Endothelial cell of umbilical vein (primary cell): ENCODE measurements around the gene FZR1. TPM values are rescaled to one million over a fixed set of nuclear protein-coding genes. Genes with fewer than 3 reads are reported as not detected.

Experiments used
- BruUV-seq: library from RNA; stranded (reverse); fragments of 400-500 nt; replicated peaks from 2 replicates; lab custom pipeline; 2021; lab: Mats Ljungman, UMichigan
- CTCF ChIA-PET: fragments of 300-600, 350-600 bp; sonication (Branson Sonifier 250); formaldehyde crosslinking; loops from one replicate; lab custom pipeline; 2021; ENCODE audit warnings: antibody characterized with exemption, inconsistent platforms; lab: Charles Lee
- POLR2A ChIA-PET: fragments of 300-600, 350-600 bp; sonication (Branson Sonifier 250); formaldehyde crosslinking; loops from one replicate; lab custom pipeline; 2021; ENCODE audit warnings: antibody characterized with exemption, inconsistent platforms; lab: Charles Lee
- DNase-seq: peaks from one replicate; pipeline ENCODE4 v3.0.0-alpha.2; 2011; ENCODE audit warnings: low read depth, low spot score
- FAIRE-seq: peaks from 2 replicates; lab custom pipeline; 2011; peaks lifted over from hg19 to GRCh38; lab: Jason Lieb, UNC
- H2AFZ ChIP-seq: 2 replicates; pipeline ENCODE4 v1.6.0; 2012; ENCODE audit warnings: low read depth, low read length, control low read depth, inconsistent platforms
- H3K27ac ChIP-seq: 2 replicates; pipeline ENCODE4 v1.5.1; 2011; ENCODE audit warnings: low read depth, mild to moderate bottlenecking, control low read depth, low read length, moderate library complexity; ENCODE audit not compliant: insufficient read depth
- H3K27me3 ChIP-seq, 2 experiments: 2 replicates each; pipeline versions ENCODE4 v1.6.0 to v1.6.1; 2011; ENCODE audit warnings: low read length in 2 of 2, mixed read lengths in 1 of 2; ENCODE audit not compliant: control insufficient read depth in 2 of 2, insufficient read depth in 2 of 2
- H3K36me3 ChIP-seq, 2 experiments: 2 replicates in 1 of 2; 3 replicates in 1 of 2; pipeline ENCODE4 v1.5.1; 2011; ENCODE audit warnings: low read length in 2 of 2, mild to moderate bottlenecking in 1 of 2, moderate library complexity in 1 of 2; ENCODE audit not compliant: control insufficient read depth in 2 of 2, insufficient read depth in 2 of 2; ENCODE audit errors: extremely low read depth in 1 of 2
- H3K4me1 ChIP-seq: 3 replicates; pipeline ENCODE4 v1.5.1; 2011; ENCODE audit warnings: mild to moderate bottlenecking, low read length; ENCODE audit not compliant: control insufficient read depth, insufficient read depth; ENCODE audit errors: extremely low read depth
- H3K4me2 ChIP-seq: 2 replicates; pipeline ENCODE4 v1.6.1; 2011; ENCODE audit warnings: low read length, control low read depth, mixed read lengths; ENCODE audit not compliant: insufficient read depth
- H3K4me3 ChIP-seq, 3 experiments: fragments of 200-600 bp in 1 of 3; sonication (generic), shearing (Covaris generic) in 1 of 3; replicated peaks in 1 of 3; 2 replicates each; pipeline ENCODE4 v1.5.1; 2011 to 2016; ENCODE audit warnings: control low read depth in 3 of 3, low read length in 3 of 3, mild to moderate bottlenecking in 2 of 3, inconsistent platforms in 1 of 3, low read depth in 1 of 3, moderate library complexity in 1 of 3; ENCODE audit not compliant: insufficient read depth in 1 of 3
- H3K79me2 ChIP-seq: 2 replicates; pipeline ENCODE4 v1.6.0; 2012; ENCODE audit warnings: low read length, inconsistent platforms; ENCODE audit not compliant: control insufficient read depth, insufficient read depth
- H3K9ac ChIP-seq: replicated peaks from 2 replicates; pipeline ENCODE3; 2011; ENCODE audit warnings: low read length, control low read depth; ENCODE audit not compliant: insufficient read depth; ENCODE audit errors: extremely low read depth
- H3K9me1 ChIP-seq: replicated peaks from 3 replicates; pipeline ENCODE4 v1.6.0; 2011; ENCODE audit warnings: mild to moderate bottlenecking, low read length; ENCODE audit not compliant: control insufficient read depth, insufficient read depth; ENCODE audit errors: extremely low read depth
- H3K9me3 ChIP-seq: replicated peaks from 2 replicates; pipeline ENCODE4 v1.5.1; 2012; ENCODE audit warnings: low read length, inconsistent platforms; ENCODE audit not compliant: control insufficient read depth, insufficient read depth
- H4K20me1 ChIP-seq: replicated peaks from 2 replicates; pipeline ENCODE3; 2011; ENCODE audit warnings: mild to moderate bottlenecking, low read length; ENCODE audit not compliant: control insufficient read depth, insufficient read depth; ENCODE audit errors: extremely low read depth
- EZH2 ChIP-seq: IDR thresholded peaks from 2 replicates; pipeline ENCODE4 v1.6.1; 2012; ENCODE audit warnings: borderline replicate concordance, low read depth, mild to moderate bottlenecking, moderate library complexity, low read length, inconsistent platforms; ENCODE audit not compliant: severe bottlenecking
- FOS ChIP-seq: IDR thresholded peaks from 2 replicates; pipeline ENCODE4 v1.6.1; 2011; ENCODE audit warnings: mild to moderate bottlenecking, low read length, moderate library complexity, borderline replicate concordance; ENCODE audit not compliant: insufficient read depth
- GATA2 ChIP-seq: IDR thresholded peaks from 2 replicates; pipeline ENCODE4 v1.7.0; 2011; ENCODE audit warnings: low read depth, mild to moderate bottlenecking, moderate library complexity, mixed read lengths, low read length; ENCODE audit not compliant: insufficient read length, insufficient read depth
- JUN ChIP-seq: IDR thresholded peaks from 2 replicates; pipeline ENCODE4 v1.6.1; 2011; ENCODE audit warnings: borderline replicate concordance, low read depth; ENCODE audit not compliant: insufficient read length, insufficient read depth
- MYC ChIP-seq: IDR thresholded peaks from one replicate; pipeline ENCODE4 v1.6.1; 2011; ENCODE audit warnings: mild to moderate bottlenecking, low read depth, low read length
- POLR2A ChIP-seq: IDR thresholded peaks from 2 replicates; pipeline ENCODE4 v1.6.1; 2012; ENCODE audit warnings: low read depth, mild to moderate bottlenecking, control low read depth, low read length
- POLR2AphosphoS5 ChIP-seq: IDR thresholded peaks from 2 replicates; pipeline ENCODE4 v1.6.1; 2012; ENCODE audit warnings: low read depth, mild to moderate bottlenecking, control low read depth, low read length, moderate library complexity; ENCODE audit not compliant: insufficient read depth
- dilution Hi-C: fragments of 300-500 bp; cut with MboI; formaldehyde crosslinking; loops from one replicate; pipeline ENCODE4 v1.15.0; 2019; ENCODE audit warnings: low sequenced_read_pairs; ENCODE audit not compliant: extremely low pct_ligation_motif_present
- intact Hi-C: fragments of 100-400 bp; cut with micrococcal nuclease; formaldehyde crosslinking; loops from one replicate; pipeline ENCODE4 v1.10.0; 2022
- polyA plus RNA-seq, 4 experiments: library from polyadenylated mRNA; depleted of rRNA in 3 of 4; stranded (reverse) in 3 of 4; unstranded in 1 of 4; fragments of >200 nt; gene quantifications; 2 replicates each; pipeline versions ENCODE4 v1.2.1 to v1.2.3, GENCODE V29; 2011 to 2012; ENCODE audit warnings: missing spikeins in 1 of 4
- total RNA-seq: library from RNA; stranded (reverse); gene quantifications from 2 replicates; pipeline ENCODE4 v1.2.3, GENCODE V29; 2021
- TF ChIP-seq, protein P1 (sequence below): IDR thresholded peaks from 2 replicates; pipeline ENCODE4 v1.6.1; 2011; ENCODE audit not compliant: insufficient read depth, insufficient read length
- TF ChIP-seq, protein P2 (sequence below), 2 donors: IDR thresholded peaks; 1 replicate in 1 of 2; 2 replicates in 1 of 2; pipeline ENCODE4 v1.5.1; 2011; ENCODE audit warnings: low read length in 2 of 2, mild to moderate bottlenecking in 2 of 2, moderate library complexity in 2 of 2, control low read depth in 1 of 2, inconsistent platforms in 1 of 2, low read depth in 1 of 2; ENCODE audit not compliant: insufficient read depth in 1 of 2; ENCODE audit errors: extremely low read depth in 1 of 2

FZR1 gene
- total and polyA plus RNA-seq, 2 donors (not counting 3 experiments of a cell fraction or from before 2014, with no cell fraction given), result 35.9 to 60.4 TPM

GRCh38 chr19:3533033-3533432, 26.9 kb downstream of the FZR1 start:
- ChIA-PET CTCF (no interaction called here), POLR2A (no interaction called here)
- Histone ChIP-seq H2AFZ (no peak overlapping the region), H3K4me2 (no peak overlapping the region), H3K79me2 (no peaks in the 10 kb centered on the region), H4K20me1 (no peaks in the 10 kb centered on the region), H3K36me3 (peaks cover 9 to 46% of the 10 kb centered on the region in 2 experiments), H3K27me3 (no peaks in the 10 kb centered on the region), H3K9ac (no peak overlapping the region), H3K9me3 (no peaks in the 10 kb centered on the region), H3K27ac (no peak overlapping the region), H3K9me1 (no peaks in the 10 kb centered on the region), H3K4me3 (no peak overlapping the region), H3K4me1 (no peaks in the 10 kb centered on the region)
- no TSS peak for BruUV-seq
- TF ChIP-seq, protein P1, sequence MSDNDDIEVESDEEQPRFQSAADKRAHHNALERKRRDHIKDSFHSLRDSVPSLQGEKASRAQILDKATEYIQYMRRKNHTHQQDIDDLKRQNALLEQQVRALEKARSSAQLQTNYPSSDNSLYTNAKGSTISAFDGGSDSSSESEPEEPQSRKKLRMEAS, result no peak
- TF ChIP-seq EZH2 (no peak), GATA2 (no peak), POLR2A (no peak), JUN (no peak), MYC (no peak), FOS (no peak), POLR2AphosphoS5 (no peak)
- TF ChIP-seq, protein P2, sequence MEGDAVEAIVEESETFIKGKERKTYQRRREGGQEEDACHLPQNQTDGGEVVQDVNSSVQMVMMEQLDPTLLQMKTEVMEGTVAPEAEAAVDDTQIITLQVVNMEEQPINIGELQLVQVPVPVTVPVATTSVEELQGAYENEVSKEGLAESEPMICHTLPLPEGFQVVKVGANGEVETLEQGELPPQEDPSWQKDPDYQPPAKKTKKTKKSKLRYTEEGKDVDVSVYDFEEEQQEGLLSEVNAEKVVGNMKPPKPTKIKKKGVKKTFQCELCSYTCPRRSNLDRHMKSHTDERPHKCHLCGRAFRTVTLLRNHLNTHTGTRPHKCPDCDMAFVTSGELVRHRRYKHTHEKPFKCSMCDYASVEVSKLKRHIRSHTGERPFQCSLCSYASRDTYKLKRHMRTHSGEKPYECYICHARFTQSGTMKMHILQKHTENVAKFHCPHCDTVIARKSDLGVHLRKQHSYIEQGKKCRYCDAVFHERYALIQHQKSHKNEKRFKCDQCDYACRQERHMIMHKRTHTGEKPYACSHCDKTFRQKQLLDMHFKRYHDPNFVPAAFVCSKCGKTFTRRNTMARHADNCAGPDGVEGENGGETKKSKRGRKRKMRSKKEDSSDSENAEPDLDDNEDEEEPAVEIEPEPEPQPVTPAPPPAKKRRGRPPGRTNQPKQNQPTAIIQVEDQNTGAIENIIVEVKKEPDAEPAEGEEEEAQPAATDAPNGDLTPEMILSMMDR (IDR thresholded peaks at IDR 0.05; ENCODE audit: extremely low read depth in 1 of 2, insufficient read depth in 1 of 2, low read depth in 1 of 2, low read length in 2 of 2), result no peak
- FAIRE-seq (no peak), DNase-seq (no peak)
- dilution Hi-C loops (no loop called here), intact Hi-C loops (no loop called here)
